ENCODE data around the gene RDH8.

- TF ChIP-seq CTCF (IDR thresholded peaks at IDR 0.05; ENCODE audit: low read length), result no peak
- TF ChIP-seq EZH2 (IDR thresholded peaks at IDR 0.05; ENCODE audit: borderline replicate concordance, low read length), result no peak
Observed at GRCh38 chr19:10010247-10010691, 3.0 kb upstream of the RDH8 start, which contains the start of gene COL5A3.
